Diencephalon (tissue), 1 donor: Measurements from ENCODE around the gene ENO3. TPM values are rescaled to one million over a fixed set of nuclear protein-coding genes. Genes with fewer than 3 reads are reported as not detected.

ENCODE experiments used
- small RNA-seq: library from RNA; depleted of rRNA; stranded (forward); fragments of <200 nt; gene quantifications from one replicate; pipeline ENCODE3, GENCODE V24; 2014
- total RNA-seq: library from RNA; depleted of rRNA; stranded (reverse); fragments of >200 nt; gene quantifications from one replicate; pipeline ENCODE4 v1.2.3, GENCODE V29; 2014

Gene ENO3
- total RNA-seq, result 1.8 TPM

GRCh38 chr17:4950746-4951204, at the start of gene ENO3:
TSS of gene ENO3 (plus strand) at chr17:4951119. CDS start at chr17:4951830, 711 bp downstream.

GRCh38 chr17:4903051-4903818, 47.7 kb upstream of the ENO3 start, which contains the start of gene CHRNE:
TSS of gene CHRNE (minus strand) at chr17:4903098. CDS start at chr17:4903063, 35 bp downstream.

GRCh38 chr17:4931963-4932362, 19.0 kb upstream of the ENO3 start, which contains the start of gene GP1BA:
TSS of gene GP1BA (plus strand) at chr17:4932277. CDS start at chr17:4932605, 328 bp downstream.

GRCh38 chr17:4939796-4940554, 10.9 kb upstream of the ENO3 start, which contains the start of the genes RNF167 and SLC25A11:
TSS of gene RNF167 (plus strand) at chr17:4940268. CDS start at chr17:4940910, 642 bp downstream.
TSS of gene SLC25A11 (minus strand) at chr17:4940046. CDS start at chr17:4939910, 136 bp downstream.

GRCh38 chr17:4948166-4948930, 2.6 kb upstream of the ENO3 start, which contains the start of gene PFN1:
TSS of gene PFN1 (minus strand) at chr17:4948530. CDS start at chr17:4948394, 136 bp downstream.

GRCh38 chr17:4967539-4968485, 16.9 kb downstream of the ENO3 start, which contains the start of gene SPAG7:
TSS of gene SPAG7 (minus strand) at chr17:4967817. CDS start at chr17:4967804, 13 bp downstream.

GRCh38 chr17:4986951-4987766, 36.2 kb downstream of the ENO3 start, which contains the start of gene CAMTA2:
TSS of gene CAMTA2 (minus strand) at chr17:4987675. CDS start at chr17:4986222, 1,453 bp downstream.

GRCh38 chr17:4997302-4998026, 46.5 kb downstream of the ENO3 start, which contains the start of the genes INCA1 and KIF1C:
TSS of gene INCA1 (minus strand) at chr17:4997522. CDS start at chr17:4994437, 3,085 bp downstream.
TSS of gene KIF1C (plus strand) at chr17:4997950. CDS start at chr17:5000247, 2,297 bp downstream.

Small RNA genes lying within 50 kb of the gene (small RNA-seq; reads per million reads assigned to genes)
- gene MIR6864 (0.26 reads per million, percentile 9 among the genes with 10 or more reads in this experiment), gene MIR6865 (not detected)

Other genes with a start within 250 kb of the ENO3 start
- 31.1 TPM for gene PELP1, start 247.0 kb upstream of the ENO3 start, total RNA-seq
- 16.4 TPM for gene ARRB2, start 240.5 kb upstream of the ENO3 start, total RNA-seq
- gene MED11, start 219.7 kb upstream of the ENO3 start, total RNA-seq, result 8.3 TPM
- gene ZMYND15, start 211.3 kb upstream of the ENO3 start, total RNA-seq, result 0.23 TPM
- gene CXCL16, start 211.2 kb upstream of the ENO3 start, total RNA-seq, result 1.8 TPM
- not detected for gene TM4SF5, start 179.2 kb upstream of the ENO3 start, total RNA-seq
- gene VMO1, start 164.8 kb upstream of the ENO3 start, total RNA-seq, result 0.69 TPM
- gene GLTPD2, start 162.2 kb upstream of the ENO3 start, total RNA-seq, result not detected
- gene PSMB6, start 155.0 kb upstream of the ENO3 start, total RNA-seq, result 111 TPM
- gene PLD2, start 144.0 kb upstream of the ENO3 start, total RNA-seq, result 10.8 TPM
- gene MINK1, start 117.8 kb upstream of the ENO3 start, total RNA-seq, result 29.3 TPM
- gene C17orf107, start 51.6 kb upstream of the ENO3 start, total RNA-seq, result 3.0 TPM
- 0.46 TPM for gene CHRNE, start 48.0 kb upstream of the ENO3 start, total RNA-seq
- not detected for gene GP1BA, start 18.8 kb upstream of the ENO3 start, total RNA-seq
- 51.2 TPM for gene SLC25A11, start 11.1 kb upstream of the ENO3 start, total RNA-seq
- 25.8 TPM for gene RNF167, start 10.9 kb upstream of the ENO3 start, total RNA-seq
- 78.0 TPM for gene PFN1, start 2.6 kb upstream of the ENO3 start, total RNA-seq
- 40.4 TPM for gene SPAG7, start 16.7 kb downstream of the ENO3 start, total RNA-seq
- 11.8 TPM for gene CAMTA2, start 36.6 kb downstream of the ENO3 start, total RNA-seq
- 0.69 TPM for gene INCA1, start 46.4 kb downstream of the ENO3 start, total RNA-seq
- 13.8 TPM for gene KIF1C, start 46.8 kb downstream of the ENO3 start, total RNA-seq
- not detected for gene SLC52A1, start 84.3 kb downstream of the ENO3 start, total RNA-seq
- 15.7 TPM for gene ZFP3, start 127.3 kb downstream of the ENO3 start, total RNA-seq
- gene ZNF232, start 160.8 kb downstream of the ENO3 start, total RNA-seq, result 14.3 TPM
- gene USP6, start 164.9 kb downstream of the ENO3 start, total RNA-seq, result 0.23 TPM
- 27.7 TPM for gene ZNF594, start 240.7 kb downstream of the ENO3 start, total RNA-seq